H7 (cell line): ENCODE data around the gene MLLT3. TPM values are rescaled to one million over a fixed set of nuclear protein-coding genes. Genes with fewer than 3 reads are reported as not detected.

Experiments
- DNase-seq: peaks from one replicate; pipeline ENCODE4 v3.0.0; 2012
- H3K27me3 ChIP-seq: 2 replicates; pipeline ENCODE4 v1.6.0; 2011; ENCODE audit warnings: mild to moderate bottlenecking, low read length; ENCODE audit not compliant: control insufficient read depth, insufficient read depth
- H3K36me3 ChIP-seq: replicated peaks from 2 replicates; pipeline ENCODE4 v1.5.1; 2011; ENCODE audit warnings: low read length; ENCODE audit not compliant: control insufficient read depth, insufficient read depth
- H3K4me3 ChIP-seq: 2 replicates; pipeline ENCODE4 v1.5.1; 2011; ENCODE audit warnings: low read depth, mild to moderate bottlenecking, control low read depth, low read length, moderate library complexity; ENCODE audit not compliant: insufficient read depth
- total RNA-seq: library from RNA; depleted of rRNA; stranded (reverse); fragments of >200 nt; shearing (Covaris generic); gene quantifications from 2 replicates; pipeline ENCODE4 v1.2.3, GENCODE V29; 2014

MLLT3 gene
- total RNA-seq, 1 experiment from 2014 or later = 4.3 TPM

GRCh38 chr9:20335668-20336332 lies 286.5 kb downstream of the MLLT3 start:
- no peak for DNase-seq
- Histone ChIP-seq H3K36me3 (no peaks in the 10 kb centered on the region), H3K27me3 (no peaks in the 10 kb centered on the region), H3K4me3 (no peak overlapping the region)

GRCh38 chr9:20333991-20334390 lies 288.3 kb downstream of the MLLT3 start:
- DNase-seq = no peak
- Histone ChIP-seq H3K27me3 (no peaks in the 10 kb centered on the region), H3K36me3 (no peaks in the 10 kb centered on the region), H3K4me3 (no peak overlapping the region)

- H3K4me3 ChIP-seq = no peak overlapping the region
- no peaks in the 10 kb centered on the region for H3K27me3 ChIP-seq
- DNase-seq = no peak
- H3K36me3 ChIP-seq = no peaks in the 10 kb centered on the region
Observed at GRCh38 chr9:20331095-20331685, 291.1 kb downstream of the MLLT3 start.

- Histone ChIP-seq H3K4me3 (no peak overlapping the region), H3K36me3 (no peaks in the 10 kb centered on the region)
Observed at GRCh38 chr9:20330688-20331087, 291.6 kb downstream of the MLLT3 start.

GRCh38 chr9:20326516-20326915 lies 295.8 kb downstream of the MLLT3 start:
- DNase-seq = no peak
- Histone ChIP-seq H3K4me3 (no peak overlapping the region), H3K36me3 (no peaks in the 10 kb centered on the region), H3K27me3 (no peaks in the 10 kb centered on the region)

More at GRCh38 chr9:20330688-20331087, 291.6 kb downstream of the MLLT3 start:
- DNase-seq = no peak
- H3K27me3 ChIP-seq = no peaks in the 10 kb centered on the region

- DNase-seq = no peak
- Histone ChIP-seq H3K36me3 (no peaks in the 10 kb centered on the region), H3K27me3 (no peaks in the 10 kb centered on the region), H3K4me3 (no peak overlapping the region)
Observed at GRCh38 chr9:20325008-20325407, 297.3 kb downstream of the MLLT3 start.

- H3K4me3 ChIP-seq = no peak overlapping the region
- DNase-seq = no peak
- H3K36me3 ChIP-seq = no peaks in the 10 kb centered on the region
- H3K27me3 ChIP-seq = no peaks in the 10 kb centered on the region
Observed at GRCh38 chr9:20322212-20322611, 300.1 kb downstream of the MLLT3 start.

- no peaks in the 10 kb centered on the region for H3K27me3 ChIP-seq
- DNase-seq = no peak
- no peak overlapping the region for H3K4me3 ChIP-seq
- no peaks in the 10 kb centered on the region for H3K36me3 ChIP-seq
Observed at GRCh38 chr9:20321423-20322082, 300.7 kb downstream of the MLLT3 start.

GRCh38 chr9:20320921-20321320 lies 301.4 kb downstream of the MLLT3 start:
- Histone ChIP-seq H3K36me3 (no peaks in the 10 kb centered on the region), H3K27me3 (no peaks in the 10 kb centered on the region), H3K4me3 (no peak overlapping the region)
- DNase-seq = no peak

- H3K36me3 ChIP-seq = no peaks in the 10 kb centered on the region
- H3K4me3 ChIP-seq = no peak overlapping the region
- H3K27me3 ChIP-seq = no peaks in the 10 kb centered on the region
- DNase-seq = no peak
Observed at GRCh38 chr9:20319641-20320337, 302.5 kb downstream of the MLLT3 start.

GRCh38 chr9:20319241-20319640 lies 303.1 kb downstream of the MLLT3 start:
- no peak for DNase-seq
- Histone ChIP-seq H3K27me3 (no peaks in the 10 kb centered on the region), H3K4me3 (no peak overlapping the region), H3K36me3 (no peaks in the 10 kb centered on the region)

GRCh38 chr9:20317701-20318100 lies 304.6 kb downstream of the MLLT3 start:
- DNase-seq = no peak
- Histone ChIP-seq H3K36me3 (no peaks in the 10 kb centered on the region), H3K27me3 (no peaks in the 10 kb centered on the region), H3K4me3 (no peak overlapping the region)

- no peaks in the 10 kb centered on the region for H3K27me3 ChIP-seq
Observed at GRCh38 chr9:20316372-20316771, 305.9 kb downstream of the MLLT3 start.

GRCh38 chr9:20315677-20316076 lies 306.6 kb downstream of the MLLT3 start:
- H3K36me3 ChIP-seq = no peaks in the 10 kb centered on the region
- no peaks in the 10 kb centered on the region for H3K27me3 ChIP-seq
- no peak for DNase-seq
- no peak overlapping the region for H3K4me3 ChIP-seq

More at GRCh38 chr9:20316372-20316771, 305.9 kb downstream of the MLLT3 start:
- no peak for DNase-seq
- Histone ChIP-seq H3K4me3 (no peak overlapping the region), H3K36me3 (no peaks in the 10 kb centered on the region)

GRCh38 chr9:20314981-20315380 lies 307.3 kb downstream of the MLLT3 start:
- Histone ChIP-seq H3K36me3 (no peaks in the 10 kb centered on the region), H3K4me3 (no peak overlapping the region), H3K27me3 (no peaks in the 10 kb centered on the region)
- DNase-seq = no peak
